GM18505 (cell line): ENCODE data around the gene SND1.

Experiments used
- ATAC-seq: cut with Tn5 transposase; IDR thresholded peaks from one replicate; pipeline ENCODE4 v1.9.1; 2021; ENCODE audit not compliant: unreplicated experiment
- POLR2A ChIP-seq: IDR thresholded peaks from 4 replicates; pipeline ENCODE4 v1.6.1; 2011; ENCODE audit warnings: borderline replicate concordance; ENCODE audit not compliant: insufficient read depth, insufficient read length; ENCODE audit errors: extremely low read depth

The SND1 gene

GRCh38 chr7:128029405-128029995, 377.5 kb downstream of the SND1 start:
- no peak for ATAC-seq
- no peak for TF ChIP-seq POLR2A

GRCh38 chr7:128030263-128030653, 378.3 kb downstream of the SND1 start:
- TF ChIP-seq POLR2A, result no peak
- no peak for ATAC-seq

GRCh38 chr7:128030654-128031611, 378.9 kb downstream of the SND1 start, which contains the start of gene LRRC4:
LRRC4 (minus strand) TSS chr7:128031437; CDS start chr7:128030640, 797 bp downstream.
- no peak for TF ChIP-seq POLR2A
- ATAC-seq, result peak; percentile 42

GRCh38 chr7:128031901-128032604, 380.1 kb downstream of the SND1 start:
- ATAC-seq, result peak; percentile 69
- no peak for TF ChIP-seq POLR2A

GRCh38 chr7:128032605-128033235, 380.7 kb downstream of the SND1 start:
- peak; percentile 4 for ATAC-seq
- no peak for TF ChIP-seq POLR2A

- no peak for ATAC-seq
- no peak for TF ChIP-seq POLR2A
Observed at GRCh38 chr7:128033246-128033645, 381.3 kb downstream of the SND1 start.

GRCh38 chr7:128034825-128035224, 382.8 kb downstream of the SND1 start:
- TF ChIP-seq POLR2A, result no peak
- no peak for ATAC-seq

GRCh38 chr7:128035712-128036111, 383.7 kb downstream of the SND1 start:
- ATAC-seq, result no peak
- no peak for TF ChIP-seq POLR2A

GRCh38 chr7:128036226-128036940, 384.4 kb downstream of the SND1 start:
- ATAC-seq, result peak; percentile 29
- no peak for TF ChIP-seq POLR2A

- no peak for ATAC-seq
Observed at GRCh38 chr7:128037081-128037480, 385.1 kb downstream of the SND1 start.

GRCh38 chr7:128037880-128038619, 386.1 kb downstream of the SND1 start:
- ATAC-seq, result no peak

More at GRCh38 chr7:128037081-128037480, 385.1 kb downstream of the SND1 start:
- TF ChIP-seq POLR2A, result no peak

GRCh38 chr7:128039544-128039953, 387.6 kb downstream of the SND1 start:
- no peak for TF ChIP-seq POLR2A
- no peak for ATAC-seq

More at GRCh38 chr7:128037880-128038619, 386.1 kb downstream of the SND1 start:
- TF ChIP-seq POLR2A, result no peak
